HG02759 (cell line): Measurements from ENCODE around the gene MED22.
"Not testable (repeated sequence)": the region's sequence is repeated elsewhere in the genome, so short reads cannot be mapped to it uniquely, and the experiment has no call there.

ENCODE experiments used
- ATAC-seq: cut with Tn5 transposase; IDR thresholded peaks from one replicate; pipeline ENCODE4 v1.9.1; 2021; ENCODE audit warnings: mild to moderate bottlenecking, moderate library complexity; ENCODE audit not compliant: unreplicated experiment

MED22 gene

DNA sequence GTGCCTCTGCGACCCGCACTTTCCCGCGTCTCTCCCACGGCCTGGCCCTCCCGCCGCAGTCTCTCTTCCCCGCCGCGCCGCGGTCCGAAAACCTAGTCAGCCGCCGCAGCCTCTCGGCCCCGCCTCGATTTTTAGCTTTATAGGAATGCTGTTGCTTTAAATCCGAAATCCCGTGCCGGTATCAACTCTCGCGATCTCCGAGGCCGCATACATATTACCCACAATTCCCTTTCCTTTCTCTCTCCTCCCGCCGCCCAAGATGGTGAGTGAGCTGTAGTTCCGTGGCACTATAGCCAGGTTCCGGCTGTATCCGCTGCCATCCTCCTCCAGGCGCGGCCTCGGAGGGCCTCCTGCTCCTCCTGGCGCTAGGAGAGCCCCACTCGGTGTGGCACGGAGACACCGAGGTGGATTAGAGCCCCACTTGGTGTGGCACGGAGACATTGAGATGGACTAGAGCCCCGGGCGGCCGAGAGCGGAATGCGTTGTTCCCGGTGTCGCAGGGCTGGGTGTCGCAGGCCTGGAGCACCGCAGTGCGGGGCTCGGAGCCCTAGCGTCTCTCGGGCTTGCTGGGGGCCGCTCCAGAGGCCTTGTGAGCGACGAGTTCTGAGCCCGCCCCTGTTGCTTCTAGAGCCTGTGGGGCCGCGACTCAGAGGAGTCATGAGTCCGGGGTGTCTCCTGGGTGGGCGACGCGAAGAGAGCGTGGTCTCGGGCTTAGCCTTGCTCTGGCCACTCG, at the start of gene MED22, which contains the start of gene RPL7A:
MED22 (minus strand) TSS at position 147 of the 733 bp plus-strand sequence. CDS start 1,469 bp downstream, outside the sequence.
RPL7A (plus strand) TSS at position 234 of the 733 bp plus-strand sequence; CDS start at position 260, 26 bp downstream.
- ATAC-seq: peak; percentile 71

DNA sequence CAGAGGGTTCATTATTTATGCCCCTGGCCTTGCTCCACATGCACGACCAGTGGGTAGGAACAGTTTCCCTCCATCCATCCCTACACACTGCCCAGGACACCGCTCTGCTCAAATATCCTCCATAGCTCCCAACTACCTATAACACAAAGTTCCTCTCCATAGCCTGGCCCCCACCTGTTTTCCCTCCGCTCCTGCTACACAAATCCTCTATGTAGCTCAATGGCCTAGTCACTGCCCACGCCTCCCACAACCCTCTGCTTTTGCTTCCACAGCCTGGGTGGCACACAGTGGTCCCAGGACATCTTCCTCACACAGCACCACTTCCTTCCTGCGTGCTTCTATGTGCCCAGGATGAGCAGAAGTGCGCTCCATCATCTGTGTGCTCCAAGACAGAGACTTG, 49.4 kb upstream of the MED22 start:
- no peak for ATAC-seq

DNA sequence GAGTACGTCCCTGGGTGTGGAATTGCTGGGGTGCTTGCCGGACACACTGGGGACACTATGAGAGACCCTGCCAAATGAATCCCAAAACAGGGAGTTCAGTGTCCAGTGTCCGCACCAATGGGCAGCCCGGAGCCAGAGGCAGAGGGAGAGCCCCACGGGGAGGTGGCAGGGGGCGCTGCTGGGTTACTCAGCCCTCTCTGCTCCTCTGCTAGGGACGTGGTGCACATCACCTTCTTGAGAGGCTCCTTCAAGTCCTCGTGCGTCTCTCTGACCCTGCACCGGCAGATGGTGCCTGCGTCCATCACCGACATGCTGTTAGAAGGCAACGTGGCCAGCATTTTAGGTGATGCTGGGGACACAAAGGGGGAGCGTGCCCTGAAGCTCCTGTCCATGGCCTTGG, 49.0 kb upstream of the MED22 start:
- no peak for ATAC-seq

DNA sequence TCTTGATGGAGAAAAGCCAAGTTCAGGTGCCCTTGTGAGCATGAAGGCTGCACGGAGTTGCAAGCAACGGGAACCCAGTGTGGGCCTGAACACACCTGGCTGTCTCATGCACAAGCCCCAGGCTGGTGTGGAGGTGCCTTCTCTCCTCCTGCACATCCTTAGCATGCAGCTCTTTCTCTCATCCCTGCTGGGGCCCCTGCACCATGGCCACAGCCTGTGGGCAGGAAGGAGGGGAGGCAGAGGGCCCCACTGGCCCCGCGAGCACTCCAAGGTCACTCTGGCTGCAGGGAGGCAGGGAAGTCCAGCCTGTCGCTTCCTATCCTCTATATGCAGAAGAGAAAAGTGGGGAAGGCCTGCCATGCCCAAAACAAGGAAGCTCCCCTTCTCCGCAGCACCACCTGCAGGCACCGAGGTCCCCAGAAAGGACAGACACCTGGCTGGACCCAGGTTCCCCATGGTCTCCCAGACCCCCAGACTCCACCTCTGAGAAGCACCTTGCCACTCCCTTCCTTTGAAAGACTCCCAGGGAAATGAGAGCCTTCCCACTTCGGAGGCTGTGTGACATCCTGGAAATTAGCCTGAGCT, 46.8 kb upstream of the MED22 start:
- ATAC-seq: no peak

DNA sequence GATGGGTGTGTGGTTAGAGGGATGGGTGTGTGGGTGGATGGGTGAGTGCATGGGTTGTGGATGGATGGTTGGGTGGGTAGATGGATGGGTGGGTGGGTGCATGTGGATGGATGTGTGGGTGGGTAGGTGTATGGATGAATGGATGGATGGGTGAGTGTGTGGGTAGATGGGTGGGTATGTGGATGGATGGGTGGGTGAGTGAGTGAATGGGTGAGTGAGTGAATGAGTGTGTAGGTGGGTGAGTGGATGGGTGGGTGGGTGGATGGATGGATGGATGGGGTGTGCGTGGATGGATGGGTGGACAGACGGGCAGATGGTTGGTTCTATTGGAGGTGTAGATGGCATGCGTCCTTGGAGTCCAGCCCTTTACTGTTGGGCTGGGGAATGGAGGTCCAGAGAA, 45.5 kb upstream of the MED22 start:
- ATAC-seq: no peak

DNA sequence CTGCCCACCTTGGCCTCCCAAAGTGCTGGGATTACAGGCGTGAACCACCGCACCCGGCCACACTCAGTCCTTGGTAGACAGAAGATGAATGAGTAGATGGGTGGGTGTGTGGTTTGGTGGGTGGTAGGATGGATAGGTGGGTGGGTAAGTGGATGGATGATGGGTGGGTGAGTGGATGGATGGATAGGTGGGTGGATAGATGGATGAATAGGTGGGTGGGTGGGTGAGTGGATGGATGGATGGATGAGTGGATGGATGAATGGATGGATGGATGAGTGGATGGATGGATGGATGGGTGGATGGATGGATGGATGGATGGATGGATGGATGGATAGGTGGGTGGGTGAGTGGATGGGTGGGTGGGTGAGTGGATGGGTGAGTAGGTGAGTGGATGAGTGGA, 44.4 kb upstream of the MED22 start:
- ATAC-seq: not testable (repeated sequence)

DNA sequence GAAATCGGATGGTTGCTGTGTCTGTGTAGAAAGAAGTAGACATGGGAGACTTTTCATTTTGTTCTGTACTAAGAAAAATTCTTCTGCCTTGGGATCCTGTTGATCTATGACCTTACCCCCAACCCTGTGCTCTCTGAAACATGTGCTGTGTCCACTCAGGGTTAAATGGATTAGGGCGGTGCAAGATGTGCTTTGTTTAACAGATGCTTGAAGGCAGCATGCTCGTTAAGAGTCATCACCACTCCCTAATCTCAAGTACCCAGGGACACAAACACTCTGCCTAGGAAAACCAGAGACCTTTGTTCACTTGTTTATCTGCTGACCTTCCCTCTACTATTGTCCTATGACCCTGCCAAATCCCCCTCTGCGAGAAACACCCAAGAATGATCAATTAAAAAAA, 43.5 kb upstream of the MED22 start:
- not testable (repeated sequence) for ATAC-seq

DNA sequence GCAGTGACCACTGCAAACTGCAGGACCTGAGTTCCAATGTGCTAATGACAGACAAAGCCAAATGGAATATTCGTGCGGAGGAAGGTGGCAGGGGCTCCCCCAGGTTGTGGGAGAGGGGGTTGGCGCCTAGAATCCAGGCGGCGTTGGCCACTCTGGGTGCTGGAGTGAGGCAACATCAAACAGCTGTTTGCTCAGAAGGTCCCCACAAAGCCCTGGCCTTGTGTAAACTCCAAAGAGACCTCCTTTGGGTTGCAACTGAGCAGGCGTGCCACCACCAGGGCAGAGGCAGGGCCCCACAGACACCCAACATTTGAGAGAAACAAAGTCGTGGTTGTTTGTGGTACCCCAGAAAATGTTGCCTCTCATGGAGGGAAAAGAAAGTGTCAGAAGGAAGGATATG, 42.8 kb upstream of the MED22 start:
- no peak for ATAC-seq

DNA sequence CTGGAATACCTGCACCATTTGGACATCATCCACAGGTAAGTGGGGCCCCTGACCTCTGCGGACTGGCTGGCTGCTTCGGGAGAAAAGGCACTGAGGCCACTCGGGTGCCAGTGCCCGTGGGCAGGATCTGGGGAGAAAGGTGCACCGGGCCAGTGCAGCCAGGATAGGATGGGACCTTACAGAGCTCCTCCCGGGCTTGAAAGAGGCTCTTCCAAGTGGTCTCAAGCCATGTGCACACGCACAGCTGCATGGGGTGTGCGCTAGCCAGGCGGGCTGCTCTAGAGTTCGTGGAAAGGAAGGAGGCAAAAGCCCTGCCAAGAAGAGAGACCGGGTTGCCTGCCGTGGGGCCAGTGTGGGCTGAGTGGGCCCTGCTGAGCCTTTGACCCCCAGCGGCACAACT, 41.6 kb upstream of the MED22 start:
- ATAC-seq: no peak

DNA sequence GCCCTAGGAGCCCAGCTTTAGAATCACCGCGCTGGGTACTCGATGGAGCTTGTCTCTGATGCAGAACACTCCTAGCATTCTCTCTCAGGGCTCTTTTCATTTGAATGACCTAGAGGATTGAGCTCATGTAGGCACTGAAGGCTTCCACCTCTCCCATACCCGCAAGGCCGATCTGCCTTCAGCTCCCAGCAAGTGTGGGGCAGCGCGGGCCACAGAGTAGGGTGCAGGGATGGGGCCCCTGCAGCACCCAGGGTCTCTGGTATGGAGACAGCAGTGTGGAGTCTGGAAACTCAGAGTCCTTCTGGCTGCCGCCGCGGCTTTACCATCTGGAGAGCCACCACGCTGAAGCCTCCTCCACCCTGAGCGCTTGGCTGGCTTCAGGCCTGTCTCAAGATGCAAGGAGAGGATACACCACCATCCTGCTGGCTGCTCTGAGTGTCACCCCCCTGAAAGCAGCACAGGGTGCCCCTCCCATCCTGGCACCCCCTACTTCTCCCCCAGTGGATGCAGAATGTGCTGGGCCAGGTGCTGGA, 41.2 kb upstream of the MED22 start:
- ATAC-seq: no peak

DNA sequence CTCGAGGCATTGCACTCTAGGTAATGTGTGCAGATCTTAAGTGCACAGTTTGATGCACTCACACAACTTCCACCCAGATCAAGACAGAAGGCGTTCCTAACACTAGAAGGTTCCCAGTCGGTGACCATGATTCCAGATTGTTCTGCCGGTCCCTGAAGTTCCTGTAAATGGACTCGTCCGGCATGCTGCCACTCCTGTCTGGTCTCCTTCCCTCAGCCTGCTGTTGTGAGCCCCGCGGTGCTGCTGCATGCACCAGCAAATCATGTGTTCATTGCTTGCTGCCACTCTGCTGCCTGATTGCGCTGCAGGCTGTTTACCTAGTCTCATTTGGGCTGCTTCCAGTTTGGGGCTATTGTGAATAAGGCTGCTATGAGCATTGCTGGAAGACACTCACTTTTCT, 39.7 kb upstream of the MED22 start:
- ATAC-seq: no peak

DNA sequence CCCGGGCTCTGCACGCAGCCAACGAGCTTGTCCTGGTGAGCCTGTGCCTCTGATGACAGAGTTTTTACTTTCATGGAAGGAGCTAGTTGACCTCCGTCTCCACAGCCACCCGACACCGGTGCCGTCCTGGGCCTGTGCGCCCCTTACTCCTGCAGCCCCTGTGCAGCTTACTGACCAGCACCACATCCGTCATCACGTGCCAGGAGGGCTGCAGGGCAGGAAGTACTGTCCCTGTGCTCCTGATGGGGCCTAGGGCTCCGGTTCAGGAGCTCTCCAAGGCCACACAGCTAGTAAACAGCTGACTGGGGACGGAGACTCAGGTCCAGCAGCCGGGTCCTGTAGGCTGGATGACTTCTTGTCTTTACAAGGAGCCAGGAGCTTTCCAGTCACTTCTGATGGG, 38.4 kb upstream of the MED22 start:
- no peak for ATAC-seq

DNA sequence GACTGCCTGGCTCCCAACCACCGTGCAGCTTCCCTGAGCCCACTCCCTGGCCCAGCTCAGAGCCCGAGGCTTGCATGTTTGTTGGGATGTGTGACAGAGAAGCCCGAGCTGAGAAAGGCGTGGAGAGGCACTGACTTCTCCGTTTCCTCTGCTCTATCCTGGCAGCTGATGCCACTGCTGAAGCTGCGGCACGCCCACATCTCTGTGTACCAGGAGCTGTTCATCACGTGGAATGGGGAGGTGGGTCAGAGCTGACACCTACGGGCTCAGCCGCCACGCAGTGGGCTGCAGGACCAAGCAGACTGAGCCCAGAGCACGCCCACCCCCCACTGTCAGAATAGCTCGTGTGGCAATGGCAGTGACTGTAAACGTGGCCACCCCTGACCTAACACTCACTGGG, 37.5 kb upstream of the MED22 start:
- no peak for ATAC-seq

DNA sequence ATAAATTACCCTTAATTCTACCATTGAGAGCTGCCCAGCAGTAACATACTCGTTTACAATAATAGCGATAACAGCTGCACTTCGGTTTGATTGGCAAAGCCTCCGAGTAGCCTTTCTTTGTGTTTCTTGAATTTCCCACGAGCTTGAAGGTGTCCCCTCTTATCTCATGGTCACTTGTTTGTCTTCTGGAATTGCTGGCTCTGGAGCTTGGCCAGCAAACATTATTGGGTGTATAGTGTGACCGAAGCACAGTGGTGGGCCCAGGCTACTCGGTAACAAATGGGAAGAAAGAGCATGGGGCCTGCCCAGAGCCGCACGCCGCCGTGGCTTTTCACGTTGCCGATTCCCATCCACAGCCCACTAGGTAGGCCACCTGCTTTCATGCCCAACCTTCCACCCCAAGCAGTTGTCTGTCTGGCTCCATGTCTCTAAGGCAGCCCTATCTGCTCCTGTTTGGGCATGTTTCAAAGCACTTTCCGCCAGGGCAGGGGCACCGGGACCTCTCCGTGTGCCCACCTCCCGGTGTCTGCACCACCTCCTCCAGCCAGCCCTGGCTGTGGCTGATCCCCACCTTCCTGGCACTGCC, 36.9 kb upstream of the MED22 start:
- no peak for ATAC-seq

DNA sequence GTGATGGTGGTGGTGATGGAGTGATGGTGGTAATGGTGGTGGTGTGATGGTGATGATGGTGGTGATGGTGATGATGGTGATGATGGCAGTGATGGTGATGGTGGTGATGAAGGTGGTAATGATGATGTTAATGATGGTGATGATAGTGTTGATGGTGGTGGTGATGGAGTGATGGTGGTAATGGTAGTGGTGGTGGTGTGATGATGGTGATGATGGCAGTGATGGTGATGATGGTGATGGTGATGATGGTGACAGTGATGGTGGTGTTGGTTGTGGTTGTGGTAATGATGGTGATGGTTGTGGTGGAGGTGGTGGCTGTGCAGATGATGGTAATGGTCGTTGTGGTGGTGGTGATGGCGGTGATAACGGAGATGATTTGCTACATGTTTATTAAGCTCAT, 35.5 kb upstream of the MED22 start:
- no peak for ATAC-seq

DNA sequence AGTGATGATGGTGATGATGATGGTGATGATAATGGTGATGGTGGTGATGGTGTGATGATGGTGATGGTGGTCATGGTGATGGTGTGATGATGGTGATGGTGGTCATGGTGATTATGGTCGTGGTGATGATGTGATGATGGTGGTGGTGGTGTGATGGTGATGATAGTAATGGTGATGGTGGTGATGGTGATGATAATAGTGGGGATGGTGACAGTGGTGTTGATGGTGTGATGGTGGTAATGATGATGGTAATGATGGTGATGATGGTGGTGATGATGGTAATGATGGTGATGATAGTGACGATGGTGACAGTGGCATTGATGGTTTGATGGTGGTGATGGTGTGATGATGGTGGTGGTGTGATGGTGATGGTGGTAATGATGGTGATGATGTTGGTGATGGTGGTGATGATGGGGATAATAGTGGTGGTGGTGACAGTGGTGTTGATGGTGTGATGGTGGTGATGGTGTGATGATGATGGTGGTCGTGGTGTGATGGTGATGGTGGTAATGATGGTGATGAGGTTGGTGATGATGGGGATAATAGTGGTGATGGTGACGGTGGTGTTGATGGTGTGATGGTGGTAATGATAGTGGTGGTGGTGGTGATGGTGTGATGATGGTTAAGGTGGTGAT, 34.7 kb upstream of the MED22 start:
- ATAC-seq: no peak

DNA sequence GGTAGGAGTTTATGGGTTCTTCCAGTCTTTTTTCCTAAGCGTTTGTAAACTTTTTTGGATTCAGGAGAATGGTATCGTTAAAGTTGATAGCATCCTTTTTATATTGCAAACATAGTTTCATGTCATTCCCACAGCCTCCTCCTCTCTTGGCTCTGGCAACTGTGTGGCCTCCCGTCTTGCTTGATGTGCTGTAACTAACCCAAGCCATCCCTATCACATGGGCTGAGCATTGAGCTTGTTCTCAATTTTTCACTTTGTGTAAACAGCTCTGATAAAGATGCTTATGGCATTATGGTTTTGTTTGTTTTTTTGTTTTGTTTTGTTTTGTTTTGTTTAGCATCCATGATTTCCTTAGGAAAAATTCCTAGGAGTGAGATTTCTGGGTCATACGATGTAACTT, 32.8 kb upstream of the MED22 start:
- no peak for ATAC-seq

DNA sequence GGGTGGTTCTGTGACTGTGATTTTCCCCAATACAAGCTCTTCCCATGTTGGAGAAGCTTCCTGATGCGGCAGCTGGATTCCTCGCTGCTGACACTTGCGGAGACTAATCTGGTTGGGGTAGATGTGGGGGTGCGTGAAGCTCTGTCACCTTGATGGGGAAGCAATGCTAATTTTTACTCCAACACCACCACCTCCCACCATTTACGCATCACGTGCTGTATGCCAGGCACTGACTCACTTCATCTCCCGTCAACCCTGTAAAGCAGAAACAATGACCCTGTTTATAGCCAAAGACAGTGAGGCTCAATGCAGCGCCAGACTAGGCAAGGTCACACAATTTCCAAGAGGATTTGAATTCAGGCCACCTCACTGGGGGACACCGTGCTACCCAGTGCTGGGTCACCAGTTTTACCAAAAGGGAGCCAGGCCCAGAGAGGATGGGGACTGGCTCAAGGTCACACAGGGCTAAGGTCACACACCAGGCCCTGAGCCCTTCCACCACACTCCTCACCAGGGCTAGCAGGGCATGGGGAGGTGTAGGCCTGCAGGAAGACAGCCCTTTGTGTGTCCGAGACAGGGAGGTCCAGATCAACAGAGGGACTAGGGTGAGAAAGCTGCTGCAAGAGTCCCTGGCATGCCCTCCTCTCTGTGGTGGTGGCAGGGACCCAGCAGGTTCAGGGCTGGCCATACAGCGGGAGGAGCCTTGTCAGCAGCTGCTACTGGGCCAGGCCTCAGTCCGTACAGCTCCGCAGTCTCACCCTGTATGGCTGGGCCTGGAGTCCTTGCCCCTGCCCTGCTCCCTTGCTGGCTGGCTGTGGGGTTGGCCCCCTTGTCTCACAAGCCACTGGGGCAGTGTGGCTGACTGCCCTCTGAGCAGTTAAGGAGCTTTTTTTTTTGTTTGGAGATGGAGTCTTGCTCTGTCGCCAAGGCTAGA, 31.5 kb upstream of the MED22 start:
- ATAC-seq: no peak

DNA sequence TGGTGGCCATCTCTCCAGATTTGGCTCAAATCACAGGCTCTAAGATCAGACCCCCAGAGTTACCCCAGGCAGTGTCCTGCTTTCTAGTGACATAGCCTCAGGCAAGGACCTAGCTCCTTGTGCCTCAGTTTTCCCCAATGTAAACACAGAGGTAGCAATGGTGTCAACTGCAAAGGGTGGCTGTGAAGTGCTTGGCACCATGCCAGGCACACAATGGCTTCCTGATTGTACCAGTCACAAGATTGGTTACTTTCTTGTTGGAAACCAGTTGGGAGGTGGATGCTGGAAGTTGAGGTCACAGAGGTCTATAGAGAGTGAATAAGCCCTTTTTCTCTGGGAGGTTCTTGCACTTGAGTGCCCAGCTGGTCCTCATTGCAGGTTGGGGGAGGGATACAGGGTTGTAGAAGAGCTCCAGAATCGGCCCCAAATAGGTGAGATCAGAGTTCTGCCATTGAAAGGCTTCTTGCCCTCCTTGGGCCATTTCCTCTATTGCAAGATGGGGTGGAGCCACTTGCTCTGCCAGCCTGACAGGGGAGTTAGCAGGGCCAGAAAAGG, 30.6 kb upstream of the MED22 start:
- ATAC-seq: no peak

DNA sequence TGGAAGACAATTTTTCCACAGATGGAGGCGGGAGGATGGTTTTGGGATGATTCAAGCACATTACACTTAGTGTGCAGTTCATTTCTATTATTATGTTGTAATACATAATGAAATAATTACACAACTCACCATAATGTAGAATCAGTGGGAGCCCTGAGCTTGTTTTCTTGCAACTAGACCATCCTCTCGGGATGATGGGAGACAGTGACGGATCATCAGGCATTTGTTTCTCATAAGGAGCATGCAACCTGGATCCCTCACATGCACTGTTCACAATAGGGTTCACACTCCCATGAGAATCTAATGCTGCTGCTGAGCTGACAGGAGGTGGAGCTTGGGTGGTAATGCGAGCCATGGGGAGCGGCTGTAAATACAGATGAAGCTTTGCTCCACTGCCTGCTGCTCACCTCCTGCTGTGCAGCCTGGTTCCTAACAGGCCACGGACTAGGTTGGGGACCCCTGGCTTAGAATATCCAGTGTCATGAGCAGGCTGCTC, 29.8 kb upstream of the MED22 start:
- ATAC-seq: no peak
